HCT116 (cell line): Measurements from ENCODE around the gene PDHB.

Source experiments
- FOSL1 ChIP-seq: IDR thresholded peaks from 2 replicates; pipeline ENCODE4 v1.6.1; 2012; ENCODE audit warnings: low read depth
- POLR2A ChIP-seq: IDR thresholded peaks from 2 replicates; pipeline ENCODE4 v1.7.0; 2011; ENCODE audit warnings: borderline replicate concordance; ENCODE audit not compliant: insufficient read depth, insufficient read length; ENCODE audit errors: extremely low read depth
- POLR2AphosphoS5 ChIP-seq: IDR thresholded peaks from 2 replicates; pipeline ENCODE4 v1.6.1; 2011; ENCODE audit warnings: mild to moderate bottlenecking, low read depth, low read length, moderate library complexity
- SP1 ChIP-seq: IDR thresholded peaks from 2 replicates; pipeline ENCODE4 v1.6.1; 2012; ENCODE audit warnings: low read depth
- TF ChIP-seq, protein P1 (sequence below), 3 experiments: fragments of 200-600 bp in 1 of 3; sonication (generic) in 1 of 3; IDR thresholded peaks in 2 of 3; conservative IDR thresholded peaks in 1 of 3; 2 replicates each; pipeline ENCODE4 v1.5.1; 2012 to 2017; ENCODE audit warnings: low read depth in 2 of 3, low read length in 2 of 3, antibody characterized with exemption in 1 of 3, borderline replicate concordance in 1 of 3, control low read depth in 1 of 3, mild to moderate bottlenecking in 1 of 3, mixed read lengths in 1 of 3, mixed run types in 1 of 3, moderate library complexity in 1 of 3; ENCODE audit not compliant: insufficient read depth in 1 of 3
- TF ChIP-seq, protein P2 (sequence below): IDR thresholded peaks from 2 replicates; pipeline ENCODE4 v1.6.1; 2012

DNA sequence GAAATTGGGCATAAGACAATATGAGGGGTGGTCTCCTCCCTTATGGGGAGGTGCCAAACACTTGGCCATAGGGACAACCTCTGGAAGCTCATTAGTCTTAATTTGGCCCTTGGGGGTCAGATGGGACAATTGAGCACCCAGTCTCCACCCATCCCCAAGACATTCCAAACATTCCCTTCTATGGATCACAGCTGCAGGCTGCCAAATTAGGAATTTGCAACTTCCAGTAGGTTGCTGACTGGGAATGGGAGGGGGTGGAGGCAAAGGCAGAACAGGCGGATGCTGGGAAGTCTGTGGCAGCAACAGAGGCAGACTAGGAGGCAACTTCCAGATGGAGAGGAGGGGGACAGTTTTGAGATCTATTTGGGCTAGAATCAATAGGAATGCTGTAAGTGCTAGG, 1.4 kb upstream of the PDHB start:
- TF ChIP-seq FOSL1 = no peak
- no peak for TF ChIP-seq POLR2A
- TF ChIP-seq, protein P1, sequence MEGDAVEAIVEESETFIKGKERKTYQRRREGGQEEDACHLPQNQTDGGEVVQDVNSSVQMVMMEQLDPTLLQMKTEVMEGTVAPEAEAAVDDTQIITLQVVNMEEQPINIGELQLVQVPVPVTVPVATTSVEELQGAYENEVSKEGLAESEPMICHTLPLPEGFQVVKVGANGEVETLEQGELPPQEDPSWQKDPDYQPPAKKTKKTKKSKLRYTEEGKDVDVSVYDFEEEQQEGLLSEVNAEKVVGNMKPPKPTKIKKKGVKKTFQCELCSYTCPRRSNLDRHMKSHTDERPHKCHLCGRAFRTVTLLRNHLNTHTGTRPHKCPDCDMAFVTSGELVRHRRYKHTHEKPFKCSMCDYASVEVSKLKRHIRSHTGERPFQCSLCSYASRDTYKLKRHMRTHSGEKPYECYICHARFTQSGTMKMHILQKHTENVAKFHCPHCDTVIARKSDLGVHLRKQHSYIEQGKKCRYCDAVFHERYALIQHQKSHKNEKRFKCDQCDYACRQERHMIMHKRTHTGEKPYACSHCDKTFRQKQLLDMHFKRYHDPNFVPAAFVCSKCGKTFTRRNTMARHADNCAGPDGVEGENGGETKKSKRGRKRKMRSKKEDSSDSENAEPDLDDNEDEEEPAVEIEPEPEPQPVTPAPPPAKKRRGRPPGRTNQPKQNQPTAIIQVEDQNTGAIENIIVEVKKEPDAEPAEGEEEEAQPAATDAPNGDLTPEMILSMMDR (IDR thresholded peaks at IDR 0.05 in 2 of 3, conservative IDR thresholded peaks at IDR 0.05 in 1 of 3; ENCODE audit: borderline replicate concordance in 1 of 3, insufficient read depth in 1 of 3, low read depth in 2 of 3, low read length in 2 of 3) = no peak
- TF ChIP-seq SP1 = no peak
- no peak for TF ChIP-seq POLR2AphosphoS5
- TF ChIP-seq, protein P2, sequence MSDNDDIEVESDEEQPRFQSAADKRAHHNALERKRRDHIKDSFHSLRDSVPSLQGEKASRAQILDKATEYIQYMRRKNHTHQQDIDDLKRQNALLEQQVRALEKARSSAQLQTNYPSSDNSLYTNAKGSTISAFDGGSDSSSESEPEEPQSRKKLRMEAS = no peak
